ENCODE data around the gene AFF2.

DNA sequence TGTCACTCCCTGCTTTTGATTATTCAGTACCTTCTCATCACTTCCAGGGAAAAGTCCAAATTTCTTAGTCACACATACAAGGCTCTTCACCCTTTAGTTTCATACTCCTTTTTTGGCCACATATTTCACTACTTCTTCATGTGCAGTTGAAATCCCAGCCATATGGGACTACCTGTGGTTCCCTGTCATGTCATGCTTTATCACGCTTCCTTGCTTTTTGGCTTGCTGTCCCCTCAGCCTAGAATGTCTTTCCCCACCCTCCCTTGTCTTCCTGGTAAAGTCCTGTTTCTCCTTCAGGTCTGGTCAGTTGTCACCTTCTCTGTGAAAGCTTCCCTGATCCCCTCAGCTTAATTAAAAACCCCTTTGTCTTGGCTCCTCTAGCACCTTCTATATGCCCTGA is 163.8 kb downstream of the AFF2 start:
- TF ChIP-seq, protein P1, sequence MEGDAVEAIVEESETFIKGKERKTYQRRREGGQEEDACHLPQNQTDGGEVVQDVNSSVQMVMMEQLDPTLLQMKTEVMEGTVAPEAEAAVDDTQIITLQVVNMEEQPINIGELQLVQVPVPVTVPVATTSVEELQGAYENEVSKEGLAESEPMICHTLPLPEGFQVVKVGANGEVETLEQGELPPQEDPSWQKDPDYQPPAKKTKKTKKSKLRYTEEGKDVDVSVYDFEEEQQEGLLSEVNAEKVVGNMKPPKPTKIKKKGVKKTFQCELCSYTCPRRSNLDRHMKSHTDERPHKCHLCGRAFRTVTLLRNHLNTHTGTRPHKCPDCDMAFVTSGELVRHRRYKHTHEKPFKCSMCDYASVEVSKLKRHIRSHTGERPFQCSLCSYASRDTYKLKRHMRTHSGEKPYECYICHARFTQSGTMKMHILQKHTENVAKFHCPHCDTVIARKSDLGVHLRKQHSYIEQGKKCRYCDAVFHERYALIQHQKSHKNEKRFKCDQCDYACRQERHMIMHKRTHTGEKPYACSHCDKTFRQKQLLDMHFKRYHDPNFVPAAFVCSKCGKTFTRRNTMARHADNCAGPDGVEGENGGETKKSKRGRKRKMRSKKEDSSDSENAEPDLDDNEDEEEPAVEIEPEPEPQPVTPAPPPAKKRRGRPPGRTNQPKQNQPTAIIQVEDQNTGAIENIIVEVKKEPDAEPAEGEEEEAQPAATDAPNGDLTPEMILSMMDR (IDR thresholded peaks at IDR 0.05) = no peak
- no peak for TF ChIP-seq TAF1 (IDR thresholded peaks at IDR 0.05; ENCODE audit: borderline replicate concordance, low read depth, low read length)
- TF ChIP-seq, protein P2, sequence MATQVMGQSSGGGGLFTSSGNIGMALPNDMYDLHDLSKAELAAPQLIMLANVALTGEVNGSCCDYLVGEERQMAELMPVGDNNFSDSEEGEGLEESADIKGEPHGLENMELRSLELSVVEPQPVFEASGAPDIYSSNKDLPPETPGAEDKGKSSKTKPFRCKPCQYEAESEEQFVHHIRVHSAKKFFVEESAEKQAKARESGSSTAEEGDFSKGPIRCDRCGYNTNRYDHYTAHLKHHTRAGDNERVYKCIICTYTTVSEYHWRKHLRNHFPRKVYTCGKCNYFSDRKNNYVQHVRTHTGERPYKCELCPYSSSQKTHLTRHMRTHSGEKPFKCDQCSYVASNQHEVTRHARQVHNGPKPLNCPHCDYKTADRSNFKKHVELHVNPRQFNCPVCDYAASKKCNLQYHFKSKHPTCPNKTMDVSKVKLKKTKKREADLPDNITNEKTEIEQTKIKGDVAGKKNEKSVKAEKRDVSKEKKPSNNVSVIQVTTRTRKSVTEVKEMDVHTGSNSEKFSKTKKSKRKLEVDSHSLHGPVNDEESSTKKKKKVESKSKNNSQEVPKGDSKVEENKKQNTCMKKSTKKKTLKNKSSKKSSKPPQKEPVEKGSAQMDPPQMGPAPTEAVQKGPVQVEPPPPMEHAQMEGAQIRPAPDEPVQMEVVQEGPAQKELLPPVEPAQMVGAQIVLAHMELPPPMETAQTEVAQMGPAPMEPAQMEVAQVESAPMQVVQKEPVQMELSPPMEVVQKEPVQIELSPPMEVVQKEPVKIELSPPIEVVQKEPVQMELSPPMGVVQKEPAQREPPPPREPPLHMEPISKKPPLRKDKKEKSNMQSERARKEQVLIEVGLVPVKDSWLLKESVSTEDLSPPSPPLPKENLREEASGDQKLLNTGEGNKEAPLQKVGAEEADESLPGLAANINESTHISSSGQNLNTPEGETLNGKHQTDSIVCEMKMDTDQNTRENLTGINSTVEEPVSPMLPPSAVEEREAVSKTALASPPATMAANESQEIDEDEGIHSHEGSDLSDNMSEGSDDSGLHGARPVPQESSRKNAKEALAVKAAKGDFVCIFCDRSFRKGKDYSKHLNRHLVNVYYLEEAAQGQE (IDR thresholded peaks at IDR 0.05; ENCODE audit: low read depth, low read length) = no peak
- TF ChIP-seq FOXM1 (IDR thresholded peaks at IDR 0.05; ENCODE audit: low read depth) = no peak
- no peak for TF ChIP-seq EP300 (IDR thresholded peaks at IDR 0.05; ENCODE audit: borderline replicate concordance in 1 of 2, low read depth in 1 of 2, low read length in 1 of 2)

Data from SK-N-SH (cell line).